GM13977 (cell line): Measurements from ENCODE around the gene RBM12.

ENCODE experiments used
- DNase-seq: peaks from one replicate; pipeline ENCODE4 v3.0.0; 2012; ENCODE audit warnings: low spot score
- CTCF ChIP-seq: IDR thresholded peaks from 2 replicates; pipeline ENCODE4 v1.5.1; 2012; ENCODE audit warnings: mild to moderate bottlenecking, control low read depth; ENCODE audit not compliant: insufficient read depth; ENCODE audit errors: extremely low read depth, missing control alignments
- in situ Hi-C: fragments of 300-500 bp; cut with MboI; formaldehyde crosslinking; loops from one replicate; pipeline ENCODE4 v1.12.0; 2022; ENCODE audit warnings: low sequenced_read_pairs, low pct_unique_long_range_greater_than_20kb, mixed read lengths, inconsistent platforms; ENCODE audit not compliant: unreplicated experiment

Gene RBM12

DNA sequence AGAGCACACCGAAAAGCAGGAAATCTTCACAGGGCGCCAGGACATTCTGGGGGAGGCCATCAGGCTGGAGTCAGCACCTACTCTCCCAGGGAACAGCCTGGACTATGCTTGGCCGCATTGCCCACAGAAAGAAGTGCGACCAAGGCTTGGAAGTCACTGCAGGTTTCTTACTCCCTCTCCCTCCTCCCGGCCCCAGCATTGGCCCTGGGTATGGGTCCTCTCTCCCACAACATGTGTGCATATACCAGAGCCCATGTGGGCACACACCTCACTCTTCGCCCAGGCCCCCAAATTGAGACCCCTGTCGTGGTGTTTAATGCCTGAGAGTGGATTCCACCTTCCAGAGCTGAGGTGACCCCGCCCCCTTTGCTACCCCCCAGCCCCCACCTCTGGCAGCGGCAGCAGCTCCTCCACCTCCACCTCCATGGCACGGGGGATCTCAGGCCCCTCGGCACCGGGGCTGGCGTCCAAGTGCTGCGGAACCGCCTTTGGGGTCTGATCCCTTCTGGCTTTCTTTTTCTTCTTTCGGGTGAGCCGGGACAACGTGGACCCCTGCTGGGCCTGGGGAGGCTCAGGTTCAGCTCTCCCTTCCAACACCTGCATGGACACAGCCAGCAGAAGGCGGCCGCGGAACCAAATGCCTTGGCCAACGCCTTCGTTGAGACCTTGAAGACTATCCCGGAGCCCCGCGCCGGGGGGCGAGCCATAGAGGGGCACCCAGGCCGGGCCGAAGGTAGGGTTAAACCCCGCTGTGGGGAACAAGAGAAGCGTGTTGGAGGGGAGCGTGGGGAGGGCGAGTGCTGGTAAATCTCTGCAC, 64.3 kb downstream of the RBM12 start:
- in situ Hi-C loops: no loop called here
- no peak for TF ChIP-seq CTCF
- peak; percentile 22 for DNase-seq

GRCh38 chr20:35599776-35600120, 65.0 kb downstream of the RBM12 start:
- DNase-seq: peak; percentile 12
- TF ChIP-seq CTCF: no peak
- in situ Hi-C loops: no loop called here
